Superior temporal gyrus (tissue), 1 donor: ENCODE data around the gene TRIM68.

Source experiments
- DNase-seq: peaks from one replicate; pipeline ENCODE4 v3.0.0-alpha.2; 2016; ENCODE audit errors: extremely low spot score

The TRIM68 gene, protein sequence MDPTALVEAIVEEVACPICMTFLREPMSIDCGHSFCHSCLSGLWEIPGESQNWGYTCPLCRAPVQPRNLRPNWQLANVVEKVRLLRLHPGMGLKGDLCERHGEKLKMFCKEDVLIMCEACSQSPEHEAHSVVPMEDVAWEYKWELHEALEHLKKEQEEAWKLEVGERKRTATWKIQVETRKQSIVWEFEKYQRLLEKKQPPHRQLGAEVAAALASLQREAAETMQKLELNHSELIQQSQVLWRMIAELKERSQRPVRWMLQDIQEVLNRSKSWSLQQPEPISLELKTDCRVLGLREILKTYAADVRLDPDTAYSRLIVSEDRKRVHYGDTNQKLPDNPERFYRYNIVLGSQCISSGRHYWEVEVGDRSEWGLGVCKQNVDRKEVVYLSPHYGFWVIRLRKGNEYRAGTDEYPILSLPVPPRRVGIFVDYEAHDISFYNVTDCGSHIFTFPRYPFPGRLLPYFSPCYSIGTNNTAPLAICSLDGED

DNA sequence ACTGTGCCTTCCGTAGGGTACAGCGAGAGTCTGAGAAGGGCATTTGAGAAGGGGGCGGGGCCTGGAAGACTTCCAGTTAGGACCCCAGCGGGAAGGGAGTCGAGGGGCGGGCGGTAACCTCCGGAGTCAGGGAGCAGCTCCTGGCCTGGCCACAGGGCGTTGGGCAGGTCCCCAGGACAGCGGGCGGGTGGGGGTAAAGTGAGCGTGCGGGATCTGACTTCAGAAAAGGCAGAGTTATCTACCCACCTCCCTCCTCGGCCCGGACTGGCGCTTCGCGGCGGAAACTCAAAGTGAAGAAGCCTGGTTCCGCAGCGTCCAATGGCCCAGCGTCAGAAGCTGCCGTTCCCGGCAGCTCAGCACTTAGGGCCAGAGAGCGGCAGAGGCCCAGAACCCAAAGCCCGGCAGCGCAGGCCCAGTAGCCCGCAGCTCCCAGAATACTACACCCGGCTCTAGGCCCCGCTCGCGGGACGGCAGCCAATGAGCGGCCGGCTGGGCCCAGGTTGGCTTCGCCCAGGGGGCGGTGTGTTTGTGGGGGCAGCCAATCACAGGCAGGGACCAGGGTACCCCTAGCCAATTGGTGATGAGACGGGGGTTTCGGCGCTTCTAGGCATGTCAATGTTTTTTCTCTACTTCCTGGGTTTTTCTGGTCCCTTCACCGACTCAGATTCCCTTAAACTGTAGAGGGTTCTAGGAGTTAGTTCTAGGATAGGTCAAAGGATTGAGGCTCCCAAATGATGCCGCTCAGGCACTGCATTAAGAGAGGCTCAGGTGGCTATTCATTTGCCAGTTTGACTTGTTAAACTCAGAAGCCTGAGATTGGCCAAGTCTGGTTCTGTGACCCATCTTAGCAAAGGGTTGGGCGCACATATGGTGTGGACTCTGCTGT lies at the start of gene TRIM68:
TSS of gene TRIM68 (minus strand) at position 451 of the 886 bp plus-strand sequence. CDS start 2,727 bp downstream, outside the sequence.
- DNase-seq = peak; percentile 98

- no peak for DNase-seq
These were observed 46.8 kb upstream of the TRIM68 start for GRCh38 chr11:4654635-4655369.

GRCh38 chr11:4647766-4648165 lies 39.7 kb upstream of the TRIM68 start:
- DNase-seq = no peak

DNA sequence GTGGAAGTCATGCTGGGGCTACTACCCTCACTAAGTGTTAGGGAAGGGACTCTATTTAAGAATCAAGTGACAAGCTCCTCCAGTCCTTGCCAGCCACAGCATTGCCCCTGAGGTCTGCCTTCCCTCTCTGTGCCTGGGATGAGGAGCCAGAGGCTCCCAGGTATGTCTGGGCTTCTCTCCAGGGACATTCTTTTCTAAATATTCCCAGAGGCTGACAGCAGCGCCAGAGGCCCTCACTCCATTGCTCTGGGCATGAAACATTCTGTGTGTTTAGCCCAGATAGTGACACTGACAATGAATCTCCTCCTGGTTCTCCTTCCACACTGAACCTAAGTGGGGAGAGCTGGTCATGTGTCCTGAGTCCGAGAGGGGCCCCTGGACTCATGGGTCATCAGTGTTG lies 37.9 kb upstream of the TRIM68 start:
- DNase-seq = no peak

- DNase-seq = no peak
These were observed 36.2 kb upstream of the TRIM68 start for GRCh38 chr11:4644233-4644632.

DNA sequence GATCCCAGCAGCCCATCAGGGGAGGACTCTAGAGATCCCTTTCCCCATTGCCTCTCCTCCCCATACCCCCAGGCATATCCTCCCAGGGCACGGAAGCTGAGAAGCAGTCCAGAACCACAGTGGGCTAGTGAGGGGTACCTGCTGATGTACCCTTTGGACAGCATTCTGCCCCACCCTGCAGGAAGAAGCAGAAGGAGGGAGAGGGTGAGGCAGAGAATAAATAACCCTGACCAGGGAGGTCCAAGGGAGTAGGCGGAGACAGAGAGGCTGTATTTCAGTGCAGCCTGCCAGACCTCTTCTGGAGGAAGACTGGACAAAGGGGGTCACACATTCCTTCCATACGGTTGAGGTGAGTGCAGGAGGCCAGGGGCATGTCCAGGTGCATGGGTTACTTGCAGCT lies 35.7 kb upstream of the TRIM68 start, which contains the start of gene OR51E1:
TSS of gene OR51E1 (plus strand) at position 301 of the 400 bp plus-strand sequence. CDS start 8,545 bp downstream, outside the sequence.
- no peak for DNase-seq

DNA sequence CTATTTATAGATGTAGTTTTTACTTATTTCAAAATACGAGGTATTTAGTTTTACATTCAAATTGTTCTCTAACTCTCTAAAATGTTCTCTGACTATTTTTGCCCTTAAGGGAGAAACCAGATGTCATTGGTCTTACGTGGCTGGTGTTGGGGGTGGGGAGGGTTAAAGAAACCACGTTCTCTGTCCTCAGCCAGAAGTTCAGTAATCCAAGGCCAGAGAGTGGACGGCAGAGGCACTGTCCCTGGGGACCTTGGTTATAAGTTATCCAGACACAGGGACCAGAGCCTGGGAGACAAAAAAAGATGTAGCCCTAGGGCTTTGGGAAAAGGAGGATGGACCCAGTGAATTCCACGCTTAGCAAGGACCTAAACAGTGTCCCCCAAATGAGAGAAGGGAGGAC lies 35.0 kb upstream of the TRIM68 start:
- DNase-seq = no peak

- DNase-seq = no peak
These were observed 34.0 kb upstream of the TRIM68 start for GRCh38 chr11:4642043-4642442.

DNA sequence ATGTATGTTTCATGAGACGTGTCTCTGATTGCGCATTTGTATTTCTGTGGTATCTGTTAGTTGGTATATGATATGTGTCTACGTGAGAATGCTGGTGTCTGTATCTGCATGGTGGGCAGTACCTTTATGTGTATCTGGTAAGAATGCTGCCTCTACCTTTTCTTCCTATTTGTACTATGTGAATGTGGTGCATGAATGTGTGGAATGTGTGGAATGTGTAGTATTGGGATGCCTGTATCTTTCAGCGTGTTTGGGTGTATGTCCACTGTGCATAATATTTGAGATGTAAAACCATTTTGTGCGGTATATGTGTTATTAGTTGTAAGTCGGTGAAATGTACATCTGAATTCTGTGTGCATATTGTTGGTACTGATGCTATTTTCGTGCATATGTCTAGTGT lies 33.5 kb upstream of the TRIM68 start:
- no peak for DNase-seq

- no peak for DNase-seq
These were observed 31.9 kb upstream of the TRIM68 start for GRCh38 chr11:4639931-4640330.

- DNase-seq = no peak
These were observed 29.6 kb upstream of the TRIM68 start for GRCh38 chr11:4637662-4638047.

- DNase-seq = peak; percentile 85
These were observed 29.1 kb upstream of the TRIM68 start, which contains the start of gene OR51D1 for GRCh38 chr11:4636962-4637661. TSS of gene OR51D1 (plus strand) at chr11:4637477. CDS start at chr11:4639791, 2,314 bp downstream.

DNA sequence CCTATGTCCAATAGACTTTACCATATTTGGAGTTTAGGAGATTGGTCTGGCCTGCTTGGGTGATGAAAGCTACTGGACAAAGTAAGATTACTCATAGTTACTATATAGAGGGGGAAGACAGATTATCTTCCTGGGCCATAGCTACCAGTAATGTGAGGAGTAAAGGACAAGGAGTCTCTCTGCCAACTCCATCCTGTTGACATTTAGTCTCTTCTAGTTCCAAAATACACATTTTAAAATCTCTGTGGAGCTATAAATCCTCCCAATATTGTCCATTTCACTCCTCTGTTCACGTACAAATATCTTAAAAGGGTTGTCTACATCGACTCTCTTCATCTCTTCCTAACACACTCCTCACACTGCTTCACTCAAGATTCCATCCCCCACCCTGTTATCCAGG lies 28.1 kb upstream of the TRIM68 start:
- no peak for DNase-seq

DNA sequence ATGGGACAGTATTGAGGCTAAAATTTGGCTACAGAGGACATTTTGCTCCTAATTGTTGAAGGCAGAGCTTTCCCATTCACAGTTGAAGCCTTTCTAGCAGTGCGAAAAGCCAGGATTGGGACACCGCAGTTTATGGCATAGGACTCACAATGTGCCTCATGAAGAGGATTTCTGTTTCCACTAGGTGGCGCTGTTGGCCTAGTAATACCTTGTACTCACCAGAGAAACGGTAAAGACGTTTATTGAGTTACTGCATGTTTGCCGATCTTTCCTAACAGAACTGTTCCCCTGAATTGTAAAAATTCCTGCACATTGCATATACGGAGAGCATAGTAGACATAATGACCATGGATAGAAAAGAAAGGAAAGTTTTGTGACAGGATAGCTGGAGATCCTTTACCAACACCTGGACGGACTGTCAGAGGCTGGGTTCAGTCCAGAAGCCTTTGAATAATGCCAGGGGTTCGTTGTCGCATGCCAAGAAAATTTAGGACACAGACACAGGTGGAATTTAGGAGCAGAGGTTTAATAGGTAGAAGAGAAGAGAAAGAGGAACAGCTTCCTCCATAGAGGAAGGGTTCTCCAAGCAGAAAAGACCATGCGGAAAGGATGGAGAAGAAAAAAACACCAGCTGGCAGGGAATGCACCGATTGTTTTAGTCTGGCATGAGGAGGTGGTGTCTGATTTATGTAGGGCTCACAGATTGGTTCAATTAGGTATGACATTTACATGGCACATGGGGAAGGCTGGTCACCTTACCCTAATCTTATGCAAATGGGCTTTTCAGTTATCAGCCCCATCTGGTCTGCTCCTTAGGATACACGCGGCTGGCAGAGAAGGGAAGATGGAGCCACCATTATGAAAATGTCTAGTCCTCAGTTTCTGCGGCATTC lies 18.4 kb upstream of the TRIM68 start:
- DNase-seq = peak; percentile 64

- DNase-seq = no peak
These were observed 11.5 kb upstream of the TRIM68 start for GRCh38 chr11:4619514-4619913.

DNA sequence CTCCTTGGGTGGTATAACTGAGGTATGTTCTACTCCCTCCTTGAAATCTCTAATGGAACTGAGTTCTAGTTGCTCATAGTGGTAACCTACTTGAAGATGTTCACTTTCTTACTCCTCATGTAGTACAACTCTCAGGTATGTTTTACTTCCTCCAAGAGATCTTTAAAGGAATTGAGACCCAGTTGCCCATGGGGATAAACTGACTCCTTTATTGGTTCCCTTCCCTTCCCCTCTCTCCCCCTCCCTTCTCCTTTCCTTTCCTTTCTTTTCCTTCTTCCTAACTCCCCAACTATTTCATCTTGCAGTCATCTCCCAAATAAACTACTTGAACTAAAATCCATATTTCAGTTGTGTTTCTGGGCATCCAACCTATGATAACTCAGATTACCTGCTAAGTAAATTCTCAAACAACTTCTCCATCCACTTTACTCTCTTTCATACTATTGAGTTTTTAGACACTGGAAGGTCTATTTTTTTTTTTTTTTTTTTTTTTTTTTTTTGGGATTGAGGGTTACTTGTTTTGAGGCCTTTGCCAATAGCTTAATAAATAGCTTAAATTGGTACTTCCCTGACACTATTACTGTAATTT lies 7.9 kb upstream of the TRIM68 start:
- DNase-seq = no peak

DNA sequence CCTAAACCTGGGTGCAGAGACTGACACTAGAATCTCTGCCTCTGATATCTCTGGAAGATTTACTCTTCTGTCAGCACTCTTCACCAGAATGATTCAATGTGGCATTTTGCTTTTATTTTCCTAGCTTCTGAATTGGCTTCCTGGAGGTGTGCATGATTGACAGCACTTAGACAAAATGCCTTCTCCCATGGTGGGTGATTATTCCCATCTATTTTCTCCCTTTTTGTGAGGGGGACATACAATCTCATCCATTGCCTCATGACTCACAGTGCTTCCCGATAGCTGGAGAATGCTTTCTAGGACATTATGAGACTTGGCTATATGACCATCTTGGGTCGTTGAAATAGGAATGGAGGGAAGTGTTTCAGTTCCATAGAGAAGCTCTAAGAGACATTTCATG lies 4.0 kb upstream of the TRIM68 start:
- no peak for DNase-seq

DNA sequence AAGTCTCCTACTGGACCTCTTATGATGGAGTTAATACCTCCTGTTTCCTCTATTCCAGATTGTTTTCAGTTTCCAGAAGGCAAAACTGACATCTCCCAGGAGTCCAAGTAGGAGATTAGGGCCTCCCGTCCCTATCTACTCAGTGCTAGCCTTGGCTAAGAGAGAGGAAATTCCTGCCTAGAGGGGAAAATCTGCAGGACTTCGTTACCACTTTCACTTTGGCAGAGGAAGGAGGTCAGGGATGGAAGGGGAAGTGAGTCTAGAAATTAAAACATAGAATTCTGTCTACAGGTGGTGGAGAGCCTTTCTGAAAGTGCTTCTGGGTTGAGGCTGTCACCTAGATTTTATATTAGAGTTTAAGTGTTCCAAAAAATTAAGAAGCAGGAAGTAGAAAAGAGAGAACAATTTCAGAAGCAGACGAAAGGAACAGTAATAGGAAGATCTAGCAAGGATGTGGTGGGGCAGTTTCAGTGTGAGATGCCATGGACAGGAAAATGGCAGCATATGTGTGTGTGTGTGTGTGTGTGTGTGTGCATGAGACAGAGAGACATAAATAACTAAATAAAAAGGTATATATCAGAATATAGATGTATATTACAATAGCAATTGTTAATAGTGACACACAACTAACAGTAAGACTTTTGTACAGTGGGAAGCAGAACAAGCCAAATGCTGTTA lies 2.4 kb upstream of the TRIM68 start:
- DNase-seq = no peak

- DNase-seq = peak; percentile 19
These were observed 935 bp downstream of the TRIM68 start for GRCh38 chr11:4607096-4607495.
